ENCODE measurements around the gene CWC25. TPM values are rescaled to one million over a fixed set of nuclear protein-coding genes. Genes with fewer than 3 reads are reported as not detected.

The CWC25 gene
- polyA plus RNA-seq, 1 of the 3 experiments (the other 2 are of a cell fraction), result 15.6 TPM

- Histone ChIP-seq H3F3A (replicated peaks; ENCODE audit: insufficient read depth) (peaks cover 23% of the 10 kb centered on the region), H3K9me3 (no peaks in the 10 kb centered on the region), H3K36me3 (replicated peaks in 1 of 2; ENCODE audit: control insufficient read depth in 1 of 2, insufficient read depth in 2 of 2, low read length in 1 of 2) (peaks cover 6 to 14% of the 10 kb centered on the region in 2 experiments), H3K27ac (ENCODE audit: low read depth in 2 of 2, low read length in 1 of 2) (peak overlapping the region; percentile 89 to 96), H2AFZ (ENCODE audit: low read depth) (no peak overlapping the region), H3K9me2 (no peaks in the 10 kb centered on the region), H3K27me3 (ENCODE audit: insufficient read depth) (no peaks in the 10 kb centered on the region), H3K9ac (peak overlapping the region; percentile 96), H3K4me2 (peak overlapping the region; percentile 95), H4K20me1 (ENCODE audit: insufficient read depth) (peaks cover 52% of the 10 kb centered on the region), H3K79me2 (ENCODE audit: insufficient read depth) (peaks cover 65% of the 10 kb centered on the region), H3K4me3 (ENCODE audit: low read depth in 2 of 2, low read length in 1 of 2) (peak overlapping the region; percentile 94 to 97), H3K4me1 (ENCODE audit: control insufficient read depth in 1 of 2, insufficient read depth in 2 of 2, low read depth in 1 of 2, low read length in 1 of 2) (peaks cover 27 to 43% of the 10 kb centered on the region in 2 experiments; a peak in 3 of 4 replicates)
- no peak for DNase-seq
- CTCF ChIA-PET, result interaction anchor here (0.6 to 2.9 kb wide), 6 partner anchors 10 to 282 kb away, joined by 3 to 16 read pairs (median 4); no protein-coding TSS in a partner anchor
- TF ChIP-seq RFX5 (IDR thresholded peaks at IDR 0.05; ENCODE audit: low read length), result no peak
- peak; percentile 71 for TF ChIP-seq FOSL2 (IDR thresholded peaks at IDR 0.05; ENCODE audit: borderline replicate concordance, low read depth)
- TF ChIP-seq NRF1 (IDR thresholded peaks at IDR 0.05; ENCODE audit: low read depth, low read length), result no peak
- no peak; the same call in 1 of the 2 replicates for TF ChIP-seq POLR2AphosphoS5 (IDR thresholded peaks at IDR 0.05; ENCODE audit: low read depth, low read length)
- TF ChIP-seq RAD21 (IDR thresholded peaks at IDR 0.05; ENCODE audit: low read length), result no peak
- no peak for TF ChIP-seq RCOR1 (IDR thresholded peaks at IDR 0.05; ENCODE audit: low read length)
- TF ChIP-seq GABPA (IDR thresholded peaks at IDR 0.05; ENCODE audit: low read depth), result no peak
- no peak for TF ChIP-seq MXI1 (IDR thresholded peaks at IDR 0.05; ENCODE audit: low read depth, low read length)
- peak; percentile 58; the same call in 1 of the 2 replicates for TF ChIP-seq RXRA (IDR thresholded peaks at IDR 0.05; ENCODE audit: borderline replicate concordance, low read depth)
- TF ChIP-seq YY1 (IDR thresholded peaks at IDR 0.05; ENCODE audit: low read depth), result no peak
- no peak for TF ChIP-seq EP300 (IDR thresholded peaks at IDR 0.05; ENCODE audit: borderline replicate concordance in 1 of 2, low read depth in 1 of 2, low read length in 1 of 2)
- TF ChIP-seq GATA2 (CRISPR knock-in tag; IDR thresholded peaks at IDR 0.05), result no peak
- TF ChIP-seq SMC3 (IDR thresholded peaks at IDR 0.05; ENCODE audit: low read depth, low read length), result no peak
- no peak for TF ChIP-seq SIN3A (IDR thresholded peaks at IDR 0.05; ENCODE audit: borderline replicate concordance, low read depth, low read length)
- peak; percentile 72 for TF ChIP-seq JUND (IDR thresholded peaks at IDR 0.05)
- TF ChIP-seq TAF1 (IDR thresholded peaks at IDR 0.05; ENCODE audit: borderline replicate concordance, low read depth, low read length), result no peak
- POLR2A ChIA-PET, result interaction anchor here (0.7 to 3.8 kb wide), 6 partner anchors 14 to 53 kb away, joined by 3 to 41 read pairs (median 4); partner anchors contain the start of genes LASP1NB and RPL23
- WGBS (ENCODE audit: low lambda C conversion rate), result 25% methylated on average over 11 of the region's 11 CpGs
Measured at GRCh38 chr17:38871247-38872015, 46.3 kb upstream of the CWC25 start.

Measured in SK-N-SH (cell line).